Keratinocyte (primary cell): ENCODE data around the gene SKI. TPM values are rescaled to one million over a fixed set of nuclear protein-coding genes. Genes with fewer than 3 reads are reported as not detected.

ENCODE experiments used
- DNase-seq: peaks from one replicate; pipeline ENCODE4 v3.0.0-alpha.2; 2011; ENCODE audit warnings: low read depth, missing footprints, low spot score
- FAIRE-seq: peaks from 2 replicates; lab custom pipeline; 2011; peaks lifted over from hg19 to GRCh38; lab: Jason Lieb, UNC
- H2AFZ ChIP-seq: 2 replicates; pipeline ENCODE4 v1.6.0; 2012; ENCODE audit warnings: low read length, control low read depth, inconsistent platforms; ENCODE audit not compliant: control insufficient read depth
- H3K27ac ChIP-seq: 2 replicates; pipeline ENCODE4 v1.5.1; 2011; ENCODE audit warnings: low read length; ENCODE audit not compliant: control insufficient read depth, insufficient read depth
- H3K27me3 ChIP-seq: 3 replicates; pipeline ENCODE4 v1.6.0; 2011; ENCODE audit warnings: low read length; ENCODE audit not compliant: control insufficient read depth, insufficient read depth; ENCODE audit errors: extremely low read depth
- H3K36me3 ChIP-seq, 2 experiments: 2 replicates in 1 of 2; 3 replicates in 1 of 2; pipeline ENCODE4 v1.5.1; 2011; ENCODE audit warnings: low read length in 2 of 2, mild to moderate bottlenecking in 1 of 2; ENCODE audit not compliant: control insufficient read depth in 2 of 2, insufficient read depth in 2 of 2; ENCODE audit errors: extremely low read depth in 1 of 2
- H3K4me1 ChIP-seq: 3 replicates; pipeline ENCODE4 v1.5.1; 2011; ENCODE audit warnings: low read length; ENCODE audit not compliant: control insufficient read depth, insufficient read depth; ENCODE audit errors: extremely low read depth
- H3K4me2 ChIP-seq: 3 replicates; pipeline ENCODE4 v1.6.0; 2011; ENCODE audit warnings: low read depth, low read length; ENCODE audit not compliant: control insufficient read depth, insufficient read depth; ENCODE audit errors: extremely low read depth
- H3K4me3 ChIP-seq, 3 experiments: fragments of 200-600 bp in 1 of 3; sonication (generic) in 1 of 3; 2 replicates in 2 of 3; 3 replicates in 1 of 3; pipeline ENCODE4 v1.5.1; 2011 to 2016; ENCODE audit warnings: low read length in 3 of 3, mild to moderate bottlenecking in 3 of 3, control low read depth in 2 of 3, inconsistent platforms in 1 of 3, low read depth in 1 of 3, mixed read lengths in 1 of 3, mixed run types in 1 of 3, moderate library complexity in 1 of 3; ENCODE audit not compliant: control insufficient read depth in 2 of 3, insufficient read depth in 2 of 3; ENCODE audit errors: extremely low read depth in 1 of 3
- H3K79me2 ChIP-seq: 2 replicates; pipeline ENCODE4 v1.6.0; 2012; ENCODE audit warnings: low read length; ENCODE audit not compliant: control insufficient read depth, insufficient read depth
- H3K9ac ChIP-seq: 3 replicates; pipeline ENCODE4 v1.6.0; 2011; ENCODE audit warnings: low read length; ENCODE audit not compliant: control insufficient read depth, insufficient read depth; ENCODE audit errors: extremely low read depth
- H3K9me1 ChIP-seq: 3 replicates; pipeline ENCODE4 v1.6.0; 2011; ENCODE audit warnings: low read length; ENCODE audit not compliant: control insufficient read depth, insufficient read depth; ENCODE audit errors: extremely low read depth
- H3K9me3 ChIP-seq: 2 replicates; pipeline ENCODE4 v1.5.1; 2012; ENCODE audit warnings: low read depth, low read length; ENCODE audit not compliant: control insufficient read depth
- H4K20me1 ChIP-seq: 3 replicates; pipeline ENCODE4 v1.6.0; 2011; ENCODE audit warnings: low read length; ENCODE audit not compliant: control insufficient read depth, insufficient read depth; ENCODE audit errors: extremely low read depth
- CTCF ChIP-seq, 3 experiments: IDR thresholded peaks in 1 of 3; conservative IDR thresholded peaks in 1 of 3; optimal IDR thresholded peaks in 1 of 3; 2 replicates in 2 of 3; 3 replicates in 1 of 3; pipeline versions ENCODE3 to v1.5.1; 2011; ENCODE audit warnings: low read length in 3 of 3, mild to moderate bottlenecking in 3 of 3, moderate library complexity in 2 of 3, control low read depth in 1 of 3, inconsistent platforms in 1 of 3; ENCODE audit not compliant: insufficient read depth in 2 of 3; ENCODE audit errors: extremely low read depth in 1 of 3
- EZH2 ChIP-seq: IDR thresholded peaks from one replicate; pipeline ENCODE4 v1.6.1; 2012; ENCODE audit warnings: inconsistent platforms, mild to moderate bottlenecking, low read length, moderate library complexity
- dilution Hi-C: fragments of 300-500 bp; cut with MboI; formaldehyde crosslinking; loops from one replicate; pipeline ENCODE4 v1.7.0; 2020; ENCODE audit warnings: low sequenced_read_pairs; ENCODE audit not compliant: extremely low pct_ligation_motif_present
- polyA plus RNA-seq, 5 experiments: library from polyadenylated mRNA; depleted of rRNA in 3 of 5; stranded (reverse) in 3 of 5; stranded (forward) in 1 of 5; unstranded in 1 of 5; fragments of >200 nt; gene quantifications; 1 replicate in 1 of 5; 2 replicates in 3 of 5; 3 replicates in 1 of 5; pipeline versions ENCODE4 v1.2.1 to v1.2.3, GENCODE V29; 2011 to 2012; ENCODE audit warnings: missing spikeins in 2 of 5, low read depth in 1 of 5, low replicate concordance in 1 of 5

The SKI gene
- polyA plus RNA-seq, 1 donor (not counting 4 experiments of a cell fraction or from before 2014, with no cell fraction given) = 4.8 TPM

GRCh38 chr1:2206813-2207487, 21.2 kb upstream of the SKI start:
- dilution Hi-C loops = no loop called here
- no peaks in the 10 kb centered on the region for H3K79me2 ChIP-seq
- FAIRE-seq (no peak), DNase-seq (no peak)
- no peak overlapping the region for H3K27ac ChIP-seq
- no peak overlapping the region for H3K4me3 ChIP-seq
- H3K9me3 ChIP-seq = no peaks in the 10 kb centered on the region
- H3K36me3 ChIP-seq = no peaks in the 10 kb centered on the region
- H3K9ac ChIP-seq = peak overlapping the region; percentile 41
- no peaks in the 10 kb centered on the region for H4K20me1 ChIP-seq
- no peaks in the 10 kb centered on the region for H3K9me1 ChIP-seq
- peaks cover 4% of the 10 kb centered on the region for H3K27me3 ChIP-seq
- peak overlapping the region; percentile 39 for H3K4me2 ChIP-seq
- peaks cover 38% of the 10 kb centered on the region for H3K4me1 ChIP-seq
- TF ChIP-seq CTCF (optimal IDR thresholded peaks at IDR 0.05 in 1 of 3, IDR thresholded peaks at IDR 0.05 in 1 of 3, conservative IDR thresholded peaks at IDR 0.05 in 1 of 3; ENCODE audit: extremely low read depth in 1 of 3, insufficient read depth in 2 of 3, low read length in 3 of 3) (no peak), EZH2 (no peak)
- peak overlapping the region; percentile 68 for H2AFZ ChIP-seq

DNA sequence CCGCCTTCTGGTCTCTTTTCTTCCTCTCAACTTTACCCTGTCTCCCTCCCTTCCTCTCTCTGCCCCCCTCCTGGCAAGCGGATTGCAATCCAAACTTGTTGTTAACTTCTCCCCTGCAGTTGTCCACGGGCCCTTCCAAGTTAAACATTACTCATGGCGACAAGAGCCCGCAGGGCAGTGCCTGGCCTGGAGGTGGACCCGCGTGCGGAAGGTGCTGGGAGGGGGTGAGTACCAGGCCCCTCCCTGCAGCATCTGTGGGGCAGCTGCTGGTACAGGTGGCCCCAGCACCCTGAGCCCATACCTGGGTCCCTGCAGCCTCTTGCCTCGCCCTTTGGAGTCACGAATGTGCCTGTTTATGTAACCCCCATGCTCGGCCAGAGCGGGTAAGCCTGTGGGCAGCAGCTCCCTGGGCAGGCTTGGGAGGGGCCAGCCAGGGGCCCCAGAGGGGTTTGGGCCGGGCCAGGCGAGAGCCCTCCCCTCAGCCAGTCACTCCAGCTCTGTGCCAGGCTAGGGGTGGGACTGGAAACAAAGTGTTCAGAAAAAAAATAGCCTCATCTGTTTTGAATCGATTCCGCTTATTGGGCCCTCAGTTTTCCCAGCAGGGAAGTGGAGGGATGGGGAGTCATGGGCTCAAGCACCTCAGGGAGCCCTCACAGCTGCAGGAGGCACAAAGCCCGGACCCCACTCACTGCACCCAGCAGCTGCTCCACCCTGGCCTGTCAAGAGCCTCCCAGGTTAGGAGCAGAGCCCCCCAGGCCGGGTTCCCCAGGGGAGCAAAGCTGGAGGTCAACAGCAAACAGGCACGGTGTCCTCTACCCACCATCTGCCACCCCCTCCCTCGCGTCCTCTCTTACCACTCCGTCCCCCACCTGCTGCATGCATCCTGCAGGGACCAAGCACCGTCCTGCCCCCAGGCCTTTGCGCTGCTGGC, 19.5 kb upstream of the SKI start:
- no peaks in the 10 kb centered on the region for H3K9me3 ChIP-seq
- peaks cover 53% of the 10 kb centered on the region for H3K4me1 ChIP-seq
- H3K4me2 ChIP-seq = peak overlapping the region; percentile 16
- dilution Hi-C loops = no loop called here
- H3K79me2 ChIP-seq = no peaks in the 10 kb centered on the region
- H3K27ac ChIP-seq = no peak overlapping the region
- H2AFZ ChIP-seq = no peak overlapping the region
- H3K9me1 ChIP-seq = no peaks in the 10 kb centered on the region
- H3K36me3 ChIP-seq = no peaks in the 10 kb centered on the region
- H3K27me3 ChIP-seq = peaks cover 4% of the 10 kb centered on the region
- no peak for FAIRE-seq
- no peaks in the 10 kb centered on the region for H4K20me1 ChIP-seq
- TF ChIP-seq EZH2 = no peak
- TF ChIP-seq CTCF (optimal IDR thresholded peaks at IDR 0.05 in 1 of 3, IDR thresholded peaks at IDR 0.05 in 1 of 3, conservative IDR thresholded peaks at IDR 0.05 in 1 of 3; ENCODE audit: extremely low read depth in 1 of 3, insufficient read depth in 2 of 3, low read length in 3 of 3) = no peak
- no peak overlapping the region for H3K9ac ChIP-seq
- no peak overlapping the region for H3K4me3 ChIP-seq
- DNase-seq = no peak
